SK-N-SH (cell line): ENCODE data around the gene ZNF688. TPM values are rescaled to one million over a fixed set of nuclear protein-coding genes. Genes with fewer than 3 reads are reported as not detected.

Experiments
- CTCF ChIA-PET: fragments of 300-600, 350-600 bp; formaldehyde crosslinking; extraction: SDS; loops from one replicate; lab custom pipeline; 2021; lab: Yijun Ruan, JAX
- POLR2A ChIA-PET: fragments of 350-600 bp; sonication (Branson Sonifier 250); formaldehyde crosslinking; extraction: SDS; loops from one replicate; lab custom pipeline; 2020; ENCODE audit warnings: antibody characterized with exemption, inconsistent platforms; lab: Yijun Ruan, JAX
- DNase-seq: peaks from one replicate; pipeline ENCODE4 v3.0.0; 2012
- H2AFZ ChIP-seq: fragments of 200-600 bp; sonication (generic); 2 replicates; pipeline ENCODE4 v1.8.1; 2016; ENCODE audit warnings: antibody characterized with exemption, mild to moderate bottlenecking, low read depth
- H3F3A ChIP-seq: fragments of 200-600 bp; sonication (generic); replicated peaks from 2 replicates; pipeline ENCODE3; 2016; ENCODE audit warnings: antibody characterized with exemption, mild to moderate bottlenecking; ENCODE audit not compliant: insufficient read depth
- H3K27ac ChIP-seq, 2 experiments: fragments of 200-500 bp in 1 of 2; fragments of 200-600 bp in 1 of 2; sonication (Bioruptor generic) in 1 of 2; sonication (generic), shearing (Covaris generic) in 1 of 2; 2 replicates each; pipeline versions ENCODE4 v1.5.1 to v1.6.1; 2014 to 2016; ENCODE audit warnings: low read depth in 2 of 2, inconsistent platforms in 1 of 2, low read length in 1 of 2, mild to moderate bottlenecking in 1 of 2, mixed read lengths in 1 of 2
- H3K27me3 ChIP-seq: fragments of 200-600 bp; sonication (generic), shearing (Covaris generic); 2 replicates; pipeline ENCODE4 v1.6.1; 2016; ENCODE audit warnings: mixed run types; ENCODE audit not compliant: insufficient read depth
- H3K36me3 ChIP-seq, 2 experiments: fragments of 200-500 bp in 1 of 2; fragments of 200-600 bp in 1 of 2; sonication (Bioruptor generic) in 1 of 2; sonication (generic) in 1 of 2; replicated peaks in 1 of 2; 2 replicates each; pipeline versions ENCODE3 to v1.5.1; 2014 to 2016; ENCODE audit warnings: low read length in 1 of 2, mild to moderate bottlenecking in 1 of 2; ENCODE audit not compliant: insufficient read depth in 2 of 2, control insufficient read depth in 1 of 2
- H3K4me1 ChIP-seq, 2 experiments: fragments of 200-500 bp in 1 of 2; fragments of 200-600 bp in 1 of 2; sonication (Bioruptor generic) in 1 of 2; sonication (generic), shearing (Covaris generic) in 1 of 2; 2 replicates each; pipeline versions ENCODE4 v1.5.1 to v1.6.1; 2014 to 2016; ENCODE audit warnings: low read depth in 1 of 2, low read length in 1 of 2, mixed run types in 1 of 2; ENCODE audit not compliant: insufficient read depth in 2 of 2, control insufficient read depth in 1 of 2
- H3K4me2 ChIP-seq: fragments of 200-600 bp; sonication (generic), shearing (Covaris generic); 2 replicates; pipeline ENCODE4 v1.6.1; 2017; ENCODE audit warnings: mixed run types
- H3K4me3 ChIP-seq, 2 experiments: fragments of 200-500 bp in 1 of 2; fragments of 200-600 bp in 1 of 2; sonication (Bioruptor generic) in 1 of 2; sonication (generic), shearing (Covaris generic) in 1 of 2; 2 replicates each; pipeline versions ENCODE4 v1.5.1 to v1.8.1; 2014 to 2016; ENCODE audit warnings: low read depth in 2 of 2, inconsistent platforms in 1 of 2, low read length in 1 of 2, mild to moderate bottlenecking in 1 of 2, mixed read lengths in 1 of 2, moderate library complexity in 1 of 2
- H3K79me2 ChIP-seq: fragments of 200-600 bp; sonication (generic); 2 replicates; pipeline ENCODE4 v1.8.1; 2017; ENCODE audit warnings: mild to moderate bottlenecking; ENCODE audit not compliant: insufficient read depth
- H3K9ac ChIP-seq: fragments of 200-600 bp; sonication (generic); 2 replicates; pipeline ENCODE4 v1.6.1; 2017; ENCODE audit warnings: mixed run types
- H3K9me2 ChIP-seq: fragments of 200-600 bp; sonication (generic); 2 replicates; pipeline ENCODE4 v1.6.1; 2017; ENCODE audit warnings: mixed run types
- H3K9me3 ChIP-seq: fragments of 200-600 bp; sonication (generic); 2 replicates; pipeline ENCODE4 v1.6.1; 2017; ENCODE audit warnings: mixed run types, mild to moderate bottlenecking, moderate library complexity
- H4K20me1 ChIP-seq: fragments of 200-600 bp; sonication (generic); 2 replicates; pipeline ENCODE4 v1.6.1; 2017; ENCODE audit warnings: mild to moderate bottlenecking, mixed run types; ENCODE audit not compliant: insufficient read depth
- CHD2 ChIP-seq: fragments of 150-350 bp; IDR thresholded peaks from 2 replicates; pipeline ENCODE4 v1.6.1; 2018; ENCODE audit warnings: low read length; ENCODE audit not compliant: partially characterized antibody
- ELF1 ChIP-seq: IDR thresholded peaks from 2 replicates; pipeline ENCODE4 v1.4.0; 2012
- EZH2phosphoT487 ChIP-seq: fragments of 200-600 bp; sonication (generic); IDR thresholded peaks from 2 replicates; pipeline ENCODE4 v1.6.1; 2017; ENCODE audit warnings: low read depth, mixed run types, mild to moderate bottlenecking, antibody characterized with exemption, moderate library complexity, borderline replicate concordance
- FOSL2 ChIP-seq: IDR thresholded peaks from 2 replicates; pipeline ENCODE4 v1.4.0; 2012; ENCODE audit warnings: low read depth, mild to moderate bottlenecking, moderate library complexity, borderline replicate concordance
- FOXJ3 ChIP-seq: sonication (generic); formaldehyde crosslinking; IDR thresholded peaks from 2 replicates; pipeline ENCODE4 v1.5.1; 2020; ENCODE audit warnings: mild to moderate bottlenecking, missing genetic modification reagents
- GABPA ChIP-seq: IDR thresholded peaks from 2 replicates; pipeline ENCODE4 v1.4.0; 2012; ENCODE audit warnings: low read depth, mild to moderate bottlenecking
- GATA2 ChIP-seq: sonication (generic); formaldehyde crosslinking; IDR thresholded peaks from 2 replicates; pipeline ENCODE4 v1.5.0; 2020; ENCODE audit warnings: mild to moderate bottlenecking, missing genetic modification reagents
- IRF3 ChIP-seq: fragments of 150-350 bp; IDR thresholded peaks from 2 replicates; pipeline ENCODE4 v1.6.1; 2016; ENCODE audit warnings: mild to moderate bottlenecking, low read depth, low read length
- JUND ChIP-seq: IDR thresholded peaks from 2 replicates; pipeline ENCODE4 v1.4.0; 2012
- MAX ChIP-seq: IDR thresholded peaks from 2 replicates; pipeline ENCODE4 v1.4.0; 2012; ENCODE audit warnings: low read depth
- MEF2A ChIP-seq: IDR thresholded peaks from 2 replicates; pipeline ENCODE4 v1.4.0; 2012; ENCODE audit warnings: low read depth, borderline replicate concordance
- MXI1 ChIP-seq: IDR thresholded peaks from 2 replicates; pipeline ENCODE4 v1.6.1; 2012; ENCODE audit warnings: mild to moderate bottlenecking, low read depth, low read length, improper control_type of control experiment
- NFIC ChIP-seq: IDR thresholded peaks from 2 replicates; pipeline ENCODE4 v1.4.0; 2012; ENCODE audit warnings: borderline replicate concordance
- NRF1 ChIP-seq: IDR thresholded peaks from 2 replicates; pipeline ENCODE4 v1.6.1; 2012; ENCODE audit warnings: low read depth, mild to moderate bottlenecking, low read length
- POLR2AphosphoS5 ChIP-seq: IDR thresholded peaks from 2 replicates; pipeline ENCODE4 v1.6.1; 2012; ENCODE audit warnings: low read depth, low read length
- RAD21 ChIP-seq: IDR thresholded peaks from 2 replicates; pipeline ENCODE4 v1.6.1; 2012; ENCODE audit warnings: mild to moderate bottlenecking, low read length
- RCOR1 ChIP-seq: fragments of 150-350 bp; IDR thresholded peaks from 2 replicates; pipeline ENCODE4 v1.6.1; 2017; ENCODE audit warnings: antibody characterized with exemption, low read length
- REST ChIP-seq: IDR thresholded peaks from 2 replicates; pipeline ENCODE4 v1.6.1; 2012; ENCODE audit warnings: mild to moderate bottlenecking, low read depth, low read length, moderate library complexity
- RFX5 ChIP-seq: IDR thresholded peaks from 2 replicates; pipeline ENCODE4 v1.6.1; 2012; ENCODE audit warnings: mild to moderate bottlenecking, improper control_type of control experiment, low read length
- RXRA ChIP-seq: IDR thresholded peaks from 2 replicates; pipeline ENCODE4 v1.4.0; 2012; ENCODE audit warnings: low read depth, mild to moderate bottlenecking, borderline replicate concordance
- SIN3A ChIP-seq: IDR thresholded peaks from 2 replicates; pipeline ENCODE4 v1.6.1; 2012; ENCODE audit warnings: low read depth, mild to moderate bottlenecking, low read length, moderate library complexity, borderline replicate concordance
- TAF1 ChIP-seq: IDR thresholded peaks from 2 replicates; pipeline ENCODE4 v1.6.1; 2012; ENCODE audit warnings: low read depth, mild to moderate bottlenecking, low read length, moderate library complexity, borderline replicate concordance
- TCF12 ChIP-seq: IDR thresholded peaks from 2 replicates; pipeline ENCODE4 v1.4.0; 2012
- TEAD4 ChIP-seq: IDR thresholded peaks from 2 replicates; pipeline ENCODE4 v1.4.0; 2012; ENCODE audit warnings: mild to moderate bottlenecking, borderline replicate concordance; ENCODE audit not compliant: insufficient read depth
- USF1 ChIP-seq: IDR thresholded peaks from 2 replicates; pipeline ENCODE4 v1.4.0; 2012; ENCODE audit warnings: low read depth, borderline replicate concordance
- YY1 ChIP-seq: IDR thresholded peaks from 2 replicates; pipeline ENCODE4 v1.4.0; 2012; ENCODE audit warnings: low read depth, mild to moderate bottlenecking
- WGBS: methylation state at CpG from one replicate; pipeline ENCODE4 v1.1.6; 2017; ENCODE audit warnings: low lambda C conversion rate; 5-methylcytosine and 5-hydroxymethylcytosine counted together
- polyA plus RNA-seq, 3 experiments: library from polyadenylated mRNA; depleted of rRNA; stranded (reverse); fragments of >200 nt; gene quantifications; 2 replicates each; pipeline ENCODE4 v1.2.3, GENCODE V29; 2012

The ZNF688 gene
- polyA plus RNA-seq, 1 of the 3 experiments (the other 2 are of a cell fraction) = 13.4 TPM

GRCh38 chr16:30526823-30527634, 44.5 kb downstream of the ZNF688 start:
- Histone ChIP-seq H3K4me3 (peak overlapping the region; percentile 80), H2AFZ (peak overlapping the region; percentile 82; the same call in 1 of the 2 replicates), H3K79me2 (no peaks in the 10 kb centered on the region), H3K4me2 (peak overlapping the region; percentile 94), H3K27me3 (no peaks in the 10 kb centered on the region), H3K4me1 (peaks cover 6 to 11% of the 10 kb centered on the region in 2 experiments; a peak in 3 of 4 replicates), H3K9me2 (no peaks in the 10 kb centered on the region), H3K9ac (peak overlapping the region; percentile 96), H3F3A (peaks cover 3% of the 10 kb centered on the region), H3K9me3 (no peaks in the 10 kb centered on the region), H3K27ac (peak overlapping the region; percentile 94 to 98), H4K20me1 (no peaks in the 10 kb centered on the region), H3K36me3 (peaks cover 10 to 12% of the 10 kb centered on the region in 2 experiments)
- CTCF ChIA-PET = interaction anchor here (0.8 to 2.5 kb wide), 8 partner anchors 9 to 97 kb away, joined by 3 to 15 read pairs (median 4); partner anchors contain the start of genes DCTPP1, ZNF688 and ZNF764
- POLR2A ChIA-PET = interaction anchor here (0.7 to 1.6 kb wide), 7 partner anchors 8 to 132 kb away, joined by 3 to 6 read pairs (median 3); partner anchors contain the start of genes DCTPP1, FBRS, PRR14 and SEPHS2
- DNase-seq = peak; percentile 97
- 0% methylated on average over 1 of the region's 79 CpGs for WGBS
- TF ChIP-seq NRF1 (no peak), JUND (no peak), EZH2phosphoT487 (no peak), IRF3 (no peak), SIN3A (peak; percentile 64; the same call in 1 of the 2 replicates), GATA2 (CRISPR knock-in tag) (peak; percentile 11; the same call in 1 of the 2 replicates), TCF12 (0 out of 2 replicates have a peak, but pooled peaks have one; percentile 2), POLR2AphosphoS5 (peak; percentile 73), FOXJ3 (no peak), RAD21 (peak; percentile 14; the same call in 1 of the 2 replicates), NFIC (0 out of 2 replicates have a peak, but pooled peaks have one; percentile 6), MEF2A (0 out of 2 replicates have a peak, but pooled peaks have one; percentile 1), REST (no peak), ELF1 (peak; percentile 34; the same call in 1 of the 2 replicates), USF1 (peak; percentile 31), MXI1 (peak; percentile 85), TAF1 (peak; percentile 80), TEAD4 (no peak), FOSL2 (no peak), RXRA (peak; percentile 18; the same call in 1 of the 2 replicates), RFX5 (peak; percentile 47; the same call in 1 of the 2 replicates), GABPA (peak; percentile 84), CHD2 (no peak), MAX (peak; percentile 32), YY1 (peak; percentile 66), RCOR1 (no peak)
